Activated naive CD4-positive, alpha-beta T cell treated with anti-CD3 and anti-CD28 coated beads, Interleukin-2, amount 50 U/mL, for 16 hours (primary cell): ENCODE results near the gene ATP6V1E1.
"Not testable (repeated sequence)": the region's sequence is repeated elsewhere in the genome, so short reads cannot be mapped to it uniquely, and the experiment has no call there.

Source experiments
- DNase-seq: peaks from one replicate; pipeline ENCODE4 v3.0.0-alpha.2; 2020

Gene ATP6V1E1

GRCh38 chr22:17628406-17629172 is at the start of gene ATP6V1E1:
Gene ATP6V1E1, minus strand, starts transcription at chr22:17628749. Its CDS starts 114 bp downstream, at chr22:17628635.
- peak; percentile 95 for DNase-seq

- no peak for DNase-seq
Measured at GRCh38 chr22:17675584-17675983, 47.0 kb upstream of the ATP6V1E1 start.

- DNase-seq = no peak
Measured at GRCh38 chr22:17674152-17674551, 45.6 kb upstream of the ATP6V1E1 start.

GRCh38 chr22:17672417-17672991 is 44.0 kb upstream of the ATP6V1E1 start:
- no peak for DNase-seq

- DNase-seq = not testable (repeated sequence)
Measured at GRCh38 chr22:17671521-17672092, 43.1 kb upstream of the ATP6V1E1 start.

- no peak for DNase-seq
Measured at GRCh38 chr22:17665854-17666253, 37.3 kb upstream of the ATP6V1E1 start.

GRCh38 chr22:17665248-17665647 is 36.7 kb upstream of the ATP6V1E1 start:
- no peak for DNase-seq

- no peak for DNase-seq
Measured at GRCh38 chr22:17664414-17665055, 36.0 kb upstream of the ATP6V1E1 start.

GRCh38 chr22:17656870-17657395 is 28.4 kb upstream of the ATP6V1E1 start:
- DNase-seq = no peak

- DNase-seq = no peak
Measured at GRCh38 chr22:17655289-17655688, 26.7 kb upstream of the ATP6V1E1 start.

GRCh38 chr22:17648569-17648968 is 20.0 kb upstream of the ATP6V1E1 start:
- no peak for DNase-seq

GRCh38 chr22:17647991-17648390 is 19.4 kb upstream of the ATP6V1E1 start:
- no peak for DNase-seq

GRCh38 chr22:17647452-17647851 is 18.9 kb upstream of the ATP6V1E1 start:
- no peak for DNase-seq

GRCh38 chr22:17642357-17642756 is 13.8 kb upstream of the ATP6V1E1 start:
- not testable (repeated sequence) for DNase-seq

- no peak for DNase-seq
Measured at GRCh38 chr22:17641269-17641668, 12.7 kb upstream of the ATP6V1E1 start.

GRCh38 chr22:17639247-17639741 is 10.7 kb upstream of the ATP6V1E1 start:
- DNase-seq = no peak

GRCh38 chr22:17638432-17639246 is 10.1 kb upstream of the ATP6V1E1 start, which contains the start of gene BCL2L13:
Gene BCL2L13, plus strand, starts transcription at chr22:17638757. Its CDS starts 16,955 bp downstream, at chr22:17655712.
- peak; percentile 89 for DNase-seq

- no peak for DNase-seq
Measured at GRCh38 chr22:17638182-17638431, 9.6 kb upstream of the ATP6V1E1 start.

GRCh38 chr22:17637490-17638181 is 9.1 kb upstream of the ATP6V1E1 start:
- DNase-seq = no peak

GRCh38 chr22:17636850-17637249 is 8.3 kb upstream of the ATP6V1E1 start:
- not testable (repeated sequence) for DNase-seq

- DNase-seq = no peak
Measured at GRCh38 chr22:17634696-17635095, 6.1 kb upstream of the ATP6V1E1 start.

GRCh38 chr22:17633998-17634323 is 5.4 kb upstream of the ATP6V1E1 start:
- DNase-seq = no peak
